ENCODE results near the gene PDGFA. TPM values are rescaled to one million over a fixed set of nuclear protein-coding genes. Genes with fewer than 3 reads are reported as not detected.

Gene PDGFA
- total and polyA plus RNA-seq, 8 donors, result 11.1 to 93.0 (median 41.8) TPM

GRCh38 chr7:522951-523314 is 3.3 kb upstream of the PDGFA start:
- Histone ChIP-seq H3K27me3 (peaks cover 5 to 61% (median 44%) of the 10 kb centered on the region in 3 donors), H3K36me3 (no peaks in the 10 kb centered on the region), H3K4me1 (peaks cover 40 to 52% (median 47%) of the 10 kb centered on the region in 4 donors), H3K4me3 (peak overlapping the region; percentile 45 to 51 (median 48)), H3K9me3 (peaks cover 0 to 5% (median 2%) of the 10 kb centered on the region in 4 donors), H3K27ac (peak overlapping the region in 4 of 5 donors; percentile 3 to 95 (median 60))
- TF ChIP-seq POLR2AphosphoS5 (IDR thresholded peaks at IDR 0.05) (no peak), POLR2A (IDR thresholded peaks at IDR 0.05) (no peak), CTCF (IDR thresholded peaks at IDR 0.05) (no peak), EP300 (IDR thresholded peaks at IDR 0.05) (no peak)
- DNase-seq, result no peak
- WGBS, 5 donors, result 26 to 29% (median 29%) methylated on average over 14 to 21 of the region's 21 CpGs
- intact Hi-C loops (cut with DNase I; ENCODE audit: low total_unique reads), result no loop called here

- WGBS, 5 donors, result 0 to 2% (median 1%) methylated on average over 49 to 91 of the region's 91 CpGs
- intact Hi-C loops (cut with DNase I; ENCODE audit: low total_unique reads), result no loop called here
- Histone ChIP-seq H3K9me3 (peaks cover 0 to 3% (median 1%) of the 10 kb centered on the region in 4 donors), H3K27me3 (peaks cover 5 to 66% (median 44%) of the 10 kb centered on the region in 3 donors), H3K27ac (peak overlapping the region; percentile 3 to 95 (median 64)), H3K4me3 (peak overlapping the region; percentile 45 to 51 (median 48)), H3K36me3 (no peaks in the 10 kb centered on the region), H3K4me1 (peaks cover 40 to 57% (median 51%) of the 10 kb centered on the region in 4 donors)
- peak; percentile 81 to 93 for DNase-seq
- peak; percentile 19 to 65 (median 26) for TF ChIP-seq POLR2AphosphoS5 (IDR thresholded peaks at IDR 0.05)
- no peak for TF ChIP-seq POLR2A (IDR thresholded peaks at IDR 0.05)
- peak in 1 of 7 experiments; percentile 9 for TF ChIP-seq CTCF (IDR thresholded peaks at IDR 0.05)
- TF ChIP-seq EP300 (IDR thresholded peaks at IDR 0.05), result no peak
Measured at GRCh38 chr7:522071-522950, 2.7 kb upstream of the PDGFA start.

GRCh38 chr7:521221-522070 is 1.8 kb upstream of the PDGFA start:
- intact Hi-C loops (cut with DNase I; ENCODE audit: low total_unique reads), result no loop called here
- Histone ChIP-seq H3K27ac (peak overlapping the region; percentile 3 to 95 (median 64)), H3K4me1 (peaks cover 43 to 60% (median 54%) of the 10 kb centered on the region in 4 donors), H3K4me3 (peak overlapping the region; percentile 45 to 51 (median 48)), H3K27me3 (peaks cover 5 to 75% (median 47%) of the 10 kb centered on the region in 3 donors), H3K36me3 (no peaks in the 10 kb centered on the region), H3K9me3 (no peaks in the 10 kb centered on the region)
- TF ChIP-seq POLR2AphosphoS5 (IDR thresholded peaks at IDR 0.05), result no peak
- no peak for TF ChIP-seq POLR2A (IDR thresholded peaks at IDR 0.05)
- no peak for TF ChIP-seq EP300 (IDR thresholded peaks at IDR 0.05)
- no peak for TF ChIP-seq CTCF (IDR thresholded peaks at IDR 0.05)
- WGBS, 5 donors, result 11 to 55% (median 13%) methylated on average over 34 to 72 of the region's 72 CpGs
- DNase-seq, result peak; percentile 79 to 90
